Skin epidermis (tissue), 12 donors: ENCODE measurements around the gene ARHGEF2.

Experiments
- H3K27ac ChIP-seq, 21 experiments: fragments of 200-600 bp; sonication (generic) in 11 of 21; one replicate each; pipeline ENCODE4 v1.5.0; 2020; ENCODE audit warnings: mild to moderate bottlenecking in 3 of 21, inconsistent platforms in 2 of 21, moderate library complexity in 2 of 21
- H3K4me3 ChIP-seq, 7 experiments: fragments of 200-600 bp; sonication (generic) in 2 of 7; one replicate each; pipeline ENCODE4 v1.5.0; 2020; ENCODE audit warnings: inconsistent platforms in 2 of 7, mild to moderate bottlenecking in 2 of 7, moderate library complexity in 1 of 7

ARHGEF2 gene

DNA sequence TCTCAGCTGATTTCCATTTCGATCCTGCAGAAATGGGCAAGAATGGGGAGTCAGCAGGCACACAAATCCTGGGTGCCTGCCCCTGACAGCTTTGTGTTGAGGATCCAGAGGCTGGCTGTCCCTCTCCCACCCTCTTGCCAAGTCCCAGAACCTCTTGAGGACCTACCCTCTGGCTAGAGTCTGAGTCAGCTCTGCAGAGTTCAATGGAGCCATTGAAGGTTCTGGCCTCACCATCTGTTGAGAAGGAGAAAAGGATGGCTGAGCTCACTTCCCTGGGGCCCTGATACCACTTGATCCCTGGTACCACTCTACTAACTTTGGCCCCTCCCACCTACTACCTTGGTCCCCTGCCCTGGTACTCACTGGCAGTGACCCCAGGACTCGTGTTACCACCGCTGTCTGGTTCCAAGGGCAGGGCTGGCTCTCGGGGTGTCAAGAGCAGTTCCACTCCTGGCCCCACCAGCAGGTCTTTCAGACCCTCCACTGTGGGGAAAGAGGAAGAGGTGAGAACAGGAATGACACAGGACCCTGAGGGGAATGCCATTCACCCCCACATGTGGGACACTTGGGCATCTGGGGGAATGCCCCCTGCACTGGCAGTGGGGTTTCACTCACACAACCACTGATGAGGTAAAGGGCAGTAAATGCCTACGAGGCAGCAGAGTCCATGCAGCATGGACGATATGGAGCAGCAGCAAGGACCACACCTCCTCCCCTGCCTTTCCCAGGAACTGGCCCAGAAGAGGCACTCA, 26.4 kb downstream of the ARHGEF2 start:
- Histone ChIP-seq H3K4me3 (no peak overlapping the region), H3K27ac (peak overlapping the region in 4 of 21 experiments; percentile 10 to 40 (median 30))

DNA sequence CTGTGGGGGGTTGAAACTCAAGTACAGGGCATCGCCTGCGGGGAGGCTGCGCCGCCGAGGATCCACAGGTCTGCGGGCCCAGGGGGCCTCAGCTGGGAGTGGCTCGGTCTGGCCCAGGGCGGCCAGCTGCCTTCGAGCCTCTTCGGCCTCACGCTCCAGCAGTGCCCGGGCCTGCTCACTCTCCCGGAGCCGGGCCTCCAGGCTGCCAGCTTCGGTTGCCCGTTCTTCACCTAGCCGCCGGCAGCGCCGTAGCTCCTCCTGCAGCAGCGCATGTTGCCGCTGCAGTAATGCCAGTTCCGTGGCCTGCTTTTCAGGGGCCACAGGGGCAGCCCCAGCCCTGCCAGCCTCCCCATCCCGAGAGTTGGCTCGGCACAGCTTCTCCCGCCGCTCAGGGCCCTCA, 27.5 kb downstream of the ARHGEF2 start:
- H3K27ac ChIP-seq = peak overlapping the region in 1 of 21 experiments; percentile 1
- no peak overlapping the region for H3K4me3 ChIP-seq

DNA sequence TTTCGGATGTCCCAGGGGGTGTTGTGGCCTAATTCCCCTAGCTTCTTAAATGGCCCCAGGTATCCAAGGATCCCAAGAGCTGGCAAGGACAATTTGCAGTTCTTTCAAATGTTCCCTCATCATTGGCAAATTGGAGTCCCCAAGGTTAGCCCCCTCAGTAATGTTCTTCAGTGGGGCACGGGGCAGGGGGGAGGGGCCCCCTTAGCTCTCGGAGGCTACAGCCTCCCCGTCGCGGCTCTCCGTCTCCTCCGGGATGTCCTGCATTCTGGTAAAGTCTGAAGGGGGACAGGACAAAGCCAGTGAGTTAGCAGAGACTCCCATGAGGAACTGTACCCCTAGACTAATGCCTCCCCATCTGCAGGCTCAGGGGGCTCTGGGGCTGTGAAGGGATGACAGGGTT, 30.6 kb downstream of the ARHGEF2 start:
- H3K4me3 ChIP-seq = no peak overlapping the region
- peak overlapping the region in 6 of 21 experiments; percentile 20 to 91 (median 76) for H3K27ac ChIP-seq

DNA sequence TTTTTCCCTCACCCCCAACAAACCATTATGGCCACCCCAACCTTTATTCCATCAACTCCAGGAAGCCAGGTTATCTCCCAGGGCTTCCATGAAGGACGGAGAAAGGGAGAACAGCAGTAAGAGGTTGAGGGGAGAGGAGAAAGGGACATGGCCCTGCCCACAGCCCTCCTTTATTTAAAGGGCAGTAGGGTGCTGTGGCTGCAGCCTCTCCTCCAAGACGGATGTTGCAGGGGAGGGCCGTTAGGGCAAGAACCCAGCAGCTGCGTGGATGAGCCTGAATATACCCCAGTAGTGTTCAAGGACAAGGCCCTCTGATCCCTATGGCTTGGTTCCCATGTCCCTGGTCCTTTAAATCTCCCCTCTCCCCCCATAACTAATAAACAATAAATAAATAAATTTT, 31.1 kb downstream of the ARHGEF2 start:
- Histone ChIP-seq H3K27ac (peak overlapping the region in 13 of 21 experiments; percentile 6 to 91 (median 58)), H3K4me3 (no peak overlapping the region)

DNA sequence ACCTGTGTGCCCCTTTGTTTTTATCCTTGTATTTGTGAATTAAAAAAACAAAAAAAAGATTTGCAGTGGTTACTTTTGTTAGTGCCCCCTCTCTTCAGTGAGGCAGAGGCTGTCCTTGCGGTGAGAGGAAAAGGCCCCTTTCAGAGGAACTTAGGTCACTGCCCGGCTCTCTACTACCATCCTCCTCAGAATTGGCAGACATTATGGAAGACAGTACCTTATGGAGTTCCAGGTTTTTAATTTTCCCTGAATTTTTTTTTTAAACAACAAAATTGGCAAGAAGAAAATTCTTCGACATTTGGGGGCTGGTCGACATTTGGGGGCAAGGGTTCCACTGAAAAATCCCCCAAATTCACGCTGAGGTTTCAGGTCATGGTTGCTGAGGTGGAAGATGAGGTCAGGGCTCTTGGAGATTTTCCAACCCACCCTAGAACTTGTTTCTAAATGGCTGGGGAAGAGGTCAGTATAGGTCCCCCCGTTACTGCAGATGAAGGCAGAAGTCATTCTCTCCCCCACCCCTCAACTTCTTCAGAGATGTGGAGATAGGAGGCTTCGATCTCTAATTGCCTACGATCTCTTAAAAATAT, 31.6 kb downstream of the ARHGEF2 start:
- H3K27ac ChIP-seq = peak overlapping the region in 14 of 21 experiments; percentile 1 to 91 (median 58)
- no peak overlapping the region for H3K4me3 ChIP-seq

DNA sequence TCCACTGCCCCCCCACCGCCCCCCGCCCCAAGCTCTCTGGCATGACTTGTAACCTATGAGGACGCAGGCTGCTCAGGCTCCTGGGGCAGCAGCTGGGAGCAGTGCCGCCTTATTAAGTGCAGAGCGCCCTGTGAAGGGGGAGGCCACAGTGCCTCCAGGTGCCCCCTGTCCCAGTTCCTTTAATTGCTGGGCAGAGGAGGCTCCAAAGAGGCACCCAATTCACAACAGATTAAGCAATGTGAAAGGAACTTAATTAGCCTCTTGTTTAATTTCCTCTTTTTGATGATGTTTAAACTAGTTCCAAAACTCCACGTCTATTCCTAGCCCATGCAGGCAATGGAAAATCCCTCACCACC, 33.9 kb downstream of the ARHGEF2 start:
- Histone ChIP-seq H3K4me3 (no peak overlapping the region), H3K27ac (peak overlapping the region in 6 of 21 experiments; percentile 20 to 91 (median 76))

DNA sequence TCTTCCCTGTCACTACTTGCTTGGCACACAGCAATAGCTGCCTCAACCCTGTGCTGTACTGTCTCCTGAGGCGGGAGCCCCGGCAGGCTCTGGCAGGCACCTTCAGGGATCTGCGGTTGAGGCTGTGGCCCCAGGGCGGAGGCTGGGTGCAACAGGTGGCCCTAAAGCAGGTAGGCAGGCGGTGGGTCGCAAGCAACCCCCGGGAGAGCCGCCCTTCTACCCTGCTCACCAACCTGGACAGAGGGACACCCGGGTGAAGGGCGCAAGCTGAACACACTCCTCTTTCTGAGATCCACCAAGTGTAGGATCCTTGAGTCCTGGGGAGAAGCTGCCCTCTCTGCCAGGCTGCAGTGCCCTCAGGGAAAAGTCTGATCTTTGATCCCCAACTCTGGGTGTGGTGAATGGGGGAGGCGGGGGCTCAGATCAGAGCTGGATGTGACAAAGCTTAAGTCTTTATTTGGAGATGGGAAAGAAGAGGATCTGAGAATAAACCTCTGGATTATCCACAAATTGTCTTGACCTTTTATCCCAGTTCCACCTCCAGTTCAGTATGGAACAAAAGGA, 35.7 kb downstream of the ARHGEF2 start:
- Histone ChIP-seq H3K4me3 (no peak overlapping the region), H3K27ac (peak overlapping the region in 3 of 21 experiments; percentile 13 to 55 (median 47))

DNA sequence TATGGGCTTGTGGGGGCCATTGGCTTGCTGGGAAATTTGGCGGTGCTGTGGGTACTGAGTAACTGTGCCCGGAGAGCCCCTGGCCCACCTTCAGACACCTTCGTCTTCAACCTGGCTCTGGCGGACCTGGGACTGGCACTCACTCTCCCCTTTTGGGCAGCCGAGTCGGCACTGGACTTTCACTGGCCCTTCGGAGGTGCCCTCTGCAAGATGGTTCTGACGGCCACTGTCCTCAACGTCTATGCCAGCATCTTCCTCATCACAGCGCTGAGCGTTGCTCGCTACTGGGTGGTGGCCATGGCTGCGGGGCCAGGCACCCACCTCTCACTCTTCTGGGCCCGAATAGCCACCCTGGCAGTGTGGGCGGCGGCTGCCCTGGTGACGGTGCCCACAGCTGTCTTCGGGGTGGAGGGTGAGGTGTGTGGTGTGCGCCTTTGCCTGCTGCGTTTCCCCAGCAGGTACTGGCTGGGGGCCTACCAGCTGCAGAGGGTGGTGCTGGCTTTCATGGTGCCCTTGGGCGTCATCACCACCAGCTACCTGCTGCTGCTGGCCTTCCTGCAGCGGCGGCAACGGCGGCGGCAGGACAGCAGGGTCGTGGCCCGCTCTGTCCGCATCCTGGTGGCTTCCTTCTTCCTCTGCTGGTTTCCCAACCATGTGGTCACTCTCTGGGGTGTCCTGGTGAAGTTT, 36.4 kb downstream of the ARHGEF2 start:
- H3K4me3 ChIP-seq = no peak overlapping the region
- H3K27ac ChIP-seq = peak overlapping the region in 11 of 21 experiments; percentile 13 to 75 (median 54)

DNA sequence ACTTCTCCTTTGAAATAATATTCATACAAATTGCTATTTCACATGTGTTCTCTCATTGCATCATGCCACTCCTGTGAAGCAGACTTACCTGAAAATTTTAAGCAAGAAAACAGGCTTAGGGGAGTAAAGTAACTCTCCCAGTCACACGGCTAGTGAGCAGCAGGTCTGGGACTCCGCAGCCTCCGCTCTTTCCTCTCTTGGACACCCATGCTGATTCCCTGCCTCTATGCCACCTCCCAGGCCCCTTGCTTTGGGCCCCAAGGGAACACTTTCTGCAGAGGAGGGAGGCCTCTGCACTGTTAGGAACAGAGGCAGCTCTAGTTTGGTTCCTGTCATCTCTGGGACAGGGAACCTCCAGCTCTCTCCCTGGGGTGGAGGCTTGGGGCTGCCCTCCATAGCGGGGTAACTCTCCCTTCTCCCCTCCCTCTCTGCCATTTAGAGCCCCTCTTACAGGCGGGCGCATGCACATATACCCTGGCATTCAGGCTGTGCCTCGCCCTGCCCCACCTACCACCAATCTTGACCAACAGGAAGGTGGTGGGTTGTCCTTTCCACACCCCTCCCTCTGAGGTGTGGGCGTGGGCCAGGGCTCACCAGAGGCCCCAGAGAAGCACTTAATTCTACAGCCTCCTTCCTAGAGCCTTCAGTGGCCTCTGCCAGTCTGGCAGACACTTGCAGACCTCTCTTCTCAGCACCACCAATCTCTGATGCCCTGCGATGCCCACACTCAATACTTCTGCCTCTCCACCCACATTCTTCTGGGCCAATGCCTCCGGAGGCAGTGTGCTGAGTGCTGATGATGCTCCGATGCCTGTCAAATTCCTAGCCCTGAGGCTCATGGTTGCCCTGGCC, 37.1 kb downstream of the ARHGEF2 start, which contains the start of gene RXFP4:
RXFP4 (plus strand) TSS at position 646 of the 852 bp plus-strand sequence; CDS start at position 718, 72 bp downstream.
- Histone ChIP-seq H3K27ac (peak within 1 kb of the TSS in 20 of 21 experiments; percentile 11 to 75 (median 54)), H3K4me3 (no peak within 1 kb of the TSS)

DNA sequence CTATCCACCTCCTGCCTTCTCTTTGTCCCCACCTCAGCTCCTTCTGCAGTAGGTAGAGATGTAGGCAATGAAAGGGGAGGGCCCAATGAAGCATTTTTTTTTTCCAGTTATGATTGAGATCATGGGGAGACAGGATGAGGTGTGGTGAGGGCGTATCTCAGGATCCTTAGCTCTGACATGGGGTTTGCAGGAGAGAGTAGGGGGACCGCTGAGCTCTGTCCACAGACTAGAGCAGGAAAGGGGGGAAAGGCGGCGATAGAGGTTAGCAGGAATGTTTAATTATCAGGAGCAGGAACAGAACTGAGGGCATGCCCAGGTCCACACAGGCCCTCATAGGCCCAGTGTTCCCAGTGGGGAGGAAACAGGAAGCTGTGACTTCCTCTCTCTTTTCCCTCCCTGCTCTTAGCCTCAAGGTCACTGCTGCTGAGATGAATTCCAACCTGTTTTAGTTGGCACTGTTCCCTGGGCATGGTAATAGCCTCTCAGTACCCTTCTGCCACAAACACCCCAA, 37.8 kb downstream of the ARHGEF2 start:
- peak overlapping the region in 15 of 21 experiments; percentile 4 to 75 (median 60) for H3K27ac ChIP-seq
- no peak overlapping the region for H3K4me3 ChIP-seq

DNA sequence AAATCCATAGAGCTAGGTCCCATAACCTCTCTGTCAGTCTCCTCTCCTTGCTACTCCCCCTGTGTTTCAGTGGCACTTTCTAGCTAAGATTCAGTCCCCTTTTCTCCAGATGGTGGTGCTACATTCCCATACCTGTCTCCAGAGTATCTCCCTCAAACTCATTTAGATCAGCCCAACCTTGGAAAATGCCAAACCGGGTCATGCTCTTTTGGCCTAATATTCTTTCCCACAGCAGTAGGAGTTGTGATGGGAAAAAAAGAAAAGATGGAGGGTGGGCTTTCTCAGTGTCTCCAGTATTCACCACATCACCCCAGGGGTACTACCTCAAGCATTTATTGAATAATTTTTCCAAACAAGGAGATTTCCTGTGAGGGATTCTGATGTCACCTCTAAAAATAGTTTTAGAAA, 40.1 kb downstream of the ARHGEF2 start:
- Histone ChIP-seq H3K27ac (no peak overlapping the region), H3K4me3 (no peak overlapping the region)

DNA sequence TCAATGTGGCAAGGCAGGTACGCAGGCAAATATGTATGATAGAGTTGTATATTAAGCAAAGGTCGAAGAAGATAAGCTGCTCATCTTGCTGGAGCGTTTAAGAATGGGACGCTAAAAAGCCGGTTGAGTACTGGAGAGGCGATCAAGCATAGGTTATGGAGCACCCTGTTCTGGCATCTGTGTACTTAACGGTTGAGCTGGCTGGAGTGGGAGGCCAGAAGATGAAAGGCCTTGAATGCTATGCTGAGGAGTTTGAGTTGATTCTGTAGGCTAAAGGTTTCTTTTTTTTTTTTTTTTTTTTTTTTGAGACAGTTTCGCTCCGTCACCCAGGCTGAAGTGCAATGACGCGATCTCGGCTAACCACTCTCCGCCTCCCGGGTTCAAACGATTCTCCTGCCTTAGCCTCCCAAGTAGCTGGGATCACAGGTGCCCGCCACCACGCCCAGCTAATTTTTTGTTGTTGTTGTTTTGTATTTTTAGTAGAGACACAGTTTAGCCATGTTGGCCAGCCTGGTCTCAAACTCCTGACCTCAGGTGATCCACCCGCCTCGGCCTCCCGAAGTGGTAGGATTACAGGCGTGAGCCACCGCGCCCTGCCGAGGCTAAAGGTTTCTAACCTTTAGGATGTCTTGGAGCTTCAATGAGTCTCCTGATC, 43.3 kb downstream of the ARHGEF2 start:
- Histone ChIP-seq H3K4me3 (peak overlapping the region; percentile 64 to 94 (median 84)), H3K27ac (peak overlapping the region in 20 of 21 experiments; percentile 50 to 98 (median 92))

DNA sequence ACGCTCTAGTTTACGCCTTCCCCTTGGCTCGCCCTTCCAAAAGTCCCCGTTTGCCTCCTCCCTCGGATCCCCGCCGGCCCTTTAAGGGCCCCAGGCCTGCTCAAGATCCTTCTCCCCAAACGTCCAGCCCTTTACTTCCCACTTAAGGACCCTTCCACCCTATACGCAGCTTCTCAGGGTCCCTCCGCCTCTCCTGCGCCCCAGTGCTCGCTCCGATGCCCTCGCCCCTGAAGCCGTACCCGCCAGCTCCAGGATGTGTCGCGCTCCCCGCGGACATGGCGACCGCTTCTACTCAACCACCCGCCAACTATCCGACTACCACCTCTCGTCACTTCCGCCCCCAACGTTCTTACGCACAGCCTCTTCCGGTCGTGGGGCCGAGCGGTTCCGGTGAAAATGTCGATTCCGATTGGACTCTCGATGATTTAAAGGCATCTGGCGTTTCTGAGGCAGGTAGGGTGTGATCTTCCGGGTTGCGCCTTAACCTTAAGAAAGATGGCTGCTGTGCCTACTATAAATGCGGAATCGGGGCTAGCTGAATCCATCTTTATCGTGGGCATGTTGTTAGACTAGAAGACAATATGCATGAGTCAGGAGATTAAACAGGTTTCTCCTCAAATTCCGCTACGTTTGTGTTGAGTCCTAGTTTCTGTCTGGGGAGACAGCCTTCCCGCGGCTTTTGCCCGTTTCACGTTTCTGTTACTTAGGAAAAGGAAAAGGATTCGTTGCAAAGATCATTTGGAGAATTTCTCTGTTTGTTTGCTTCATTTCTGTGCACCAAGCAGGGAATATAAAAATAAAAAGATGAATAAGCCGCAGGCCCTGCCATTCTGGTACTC, 44.0 kb downstream of the ARHGEF2 start, which contains the start of gene KHDC4:
KHDC4 (minus strand) TSS at position 317 of the 839 bp plus-strand sequence; CDS start at position 277, 40 bp downstream.
- Histone ChIP-seq H3K4me3 (peak within 1 kb of the TSS; percentile 64 to 94 (median 84)), H3K27ac (peak within 1 kb of the TSS; percentile 69 to 99 (median 93))

DNA sequence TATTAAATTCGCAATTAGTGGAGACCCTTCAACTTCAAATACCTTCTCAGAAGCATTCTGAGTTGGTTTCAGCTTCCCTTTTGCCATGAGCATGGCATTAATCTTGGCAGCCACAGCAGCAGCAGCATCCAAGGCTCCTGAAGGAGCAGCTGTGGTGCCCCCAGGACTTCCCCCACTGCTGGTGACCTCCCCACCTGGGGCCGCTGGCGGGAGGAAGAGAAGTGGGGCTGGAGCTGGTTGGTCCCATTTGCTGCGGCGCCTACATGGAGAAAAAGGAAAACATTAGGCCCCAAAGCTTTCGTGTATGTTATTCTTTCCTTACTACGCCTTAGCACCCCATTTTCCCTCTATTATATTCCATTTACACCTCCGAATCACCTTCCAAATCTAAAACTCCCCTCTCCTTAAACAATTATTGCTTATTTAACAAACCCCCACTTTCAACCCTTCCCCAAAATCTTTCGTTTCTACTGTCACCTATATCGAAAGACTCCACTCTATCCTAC, 44.7 kb downstream of the ARHGEF2 start:
- H3K27ac ChIP-seq = peak overlapping the region; percentile 69 to 99 (median 93)
- H3K4me3 ChIP-seq = peak overlapping the region; percentile 64 to 94 (median 84)

DNA sequence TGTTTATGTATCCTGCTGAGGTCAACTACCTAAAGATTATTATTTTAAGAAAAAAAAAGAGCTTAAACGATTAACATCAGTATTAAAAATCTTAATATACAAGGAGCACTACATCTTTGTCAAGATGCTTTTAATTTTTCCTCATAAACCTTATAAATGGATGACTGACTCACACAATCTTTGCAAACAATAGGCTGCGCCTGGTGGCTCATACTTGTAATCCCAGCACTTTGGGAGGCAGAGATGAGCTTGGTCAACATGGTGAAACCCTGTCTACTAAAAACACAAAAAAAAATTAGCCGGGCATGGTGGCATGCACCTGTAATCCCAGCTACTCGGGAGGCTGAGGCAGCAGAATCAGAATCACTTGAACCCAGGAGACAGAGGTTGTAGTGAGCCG, 45.9 kb downstream of the ARHGEF2 start:
- Histone ChIP-seq H3K27ac (peak overlapping the region in 5 of 21 experiments; percentile 2 to 99 (median 20)), H3K4me3 (peak overlapping the region in 5 of 7 experiments; percentile 72 to 94 (median 88))

DNA sequence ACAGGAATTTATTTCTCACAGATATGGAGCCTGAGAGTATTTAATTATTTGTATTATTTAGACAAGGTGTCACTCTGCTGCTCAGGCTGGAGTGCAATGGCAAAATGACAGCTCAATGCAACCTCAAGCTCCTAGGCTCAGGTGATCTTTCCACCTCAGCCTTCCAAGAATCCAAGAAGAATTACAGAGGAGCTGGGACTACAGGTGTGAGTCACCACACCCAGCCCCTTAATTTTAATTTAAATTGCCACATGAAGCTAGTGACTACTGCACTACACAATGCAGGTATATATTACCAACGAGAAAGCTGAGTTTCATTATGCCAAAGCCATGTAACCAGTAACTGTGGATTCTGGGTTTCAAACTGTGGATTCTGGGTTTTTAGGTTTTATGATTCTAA, 46.3 kb downstream of the ARHGEF2 start:
- H3K27ac ChIP-seq = peak overlapping the region in 3 of 21 experiments; percentile 37 to 99 (median 52)

More for the DNA sequence above, 46.3 kb downstream of the ARHGEF2 start:
- H3K4me3 ChIP-seq = no peak overlapping the region
